HG03135 (cell line): Measurements from ENCODE around the gene GIPC1.
"Not testable (repeated sequence)": the region's sequence is repeated elsewhere in the genome, so short reads cannot be mapped to it uniquely, and the experiment has no call there.

Source experiments
- ATAC-seq: cut with Tn5 transposase; IDR thresholded peaks from one replicate; pipeline ENCODE4 v1.9.1; 2021; ENCODE audit warnings: mild to moderate bottlenecking, moderate library complexity; ENCODE audit not compliant: unreplicated experiment

GIPC1 gene, protein sequence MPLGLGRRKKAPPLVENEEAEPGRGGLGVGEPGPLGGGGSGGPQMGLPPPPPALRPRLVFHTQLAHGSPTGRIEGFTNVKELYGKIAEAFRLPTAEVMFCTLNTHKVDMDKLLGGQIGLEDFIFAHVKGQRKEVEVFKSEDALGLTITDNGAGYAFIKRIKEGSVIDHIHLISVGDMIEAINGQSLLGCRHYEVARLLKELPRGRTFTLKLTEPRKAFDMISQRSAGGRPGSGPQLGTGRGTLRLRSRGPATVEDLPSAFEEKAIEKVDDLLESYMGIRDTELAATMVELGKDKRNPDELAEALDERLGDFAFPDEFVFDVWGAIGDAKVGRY

DNA sequence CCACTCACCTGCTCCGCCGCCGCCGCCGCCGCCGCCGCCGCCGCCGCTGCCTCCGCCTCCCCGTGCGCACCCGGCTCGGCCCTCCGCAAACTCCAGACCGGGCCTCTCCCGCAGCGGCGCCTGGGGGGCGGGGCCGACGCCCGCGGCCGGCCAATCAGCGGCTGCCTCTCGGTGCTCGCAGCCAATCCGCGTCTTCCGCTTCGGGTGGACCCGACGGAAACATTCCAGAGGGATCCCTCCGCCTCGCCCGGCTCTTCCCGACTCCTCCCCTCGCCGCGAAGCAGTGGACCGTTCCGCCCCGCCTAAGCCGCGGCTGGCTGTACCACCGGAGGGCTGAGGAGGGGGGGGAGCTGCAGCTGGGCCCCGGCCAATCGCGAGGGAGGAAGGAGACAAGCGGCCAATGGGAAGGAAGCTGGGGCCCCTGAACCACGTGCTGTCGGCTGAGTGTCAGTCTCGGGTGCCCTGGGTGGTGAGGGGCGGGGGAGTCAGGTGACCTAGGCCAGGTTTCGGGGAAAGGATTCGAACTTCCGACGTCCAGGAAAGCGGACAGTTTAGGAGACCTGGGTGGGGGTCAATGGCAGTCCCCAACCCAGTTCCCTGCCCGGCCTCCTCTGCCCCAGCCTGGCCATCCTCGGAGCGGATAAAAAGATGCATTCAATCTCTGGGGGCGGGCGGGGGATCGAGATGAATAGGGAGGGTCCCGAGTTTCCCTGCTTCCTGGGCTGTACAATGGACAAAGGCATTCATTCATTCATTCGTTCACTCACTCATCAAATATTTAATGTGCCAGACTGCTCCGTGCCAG lies at the start of gene GIPC1:
Gene GIPC1 (minus strand): TSS at position 99 of the 805 bp plus-strand sequence. CDS start 13,151 bp downstream, outside the sequence.
- peak; percentile 84 for ATAC-seq

DNA sequence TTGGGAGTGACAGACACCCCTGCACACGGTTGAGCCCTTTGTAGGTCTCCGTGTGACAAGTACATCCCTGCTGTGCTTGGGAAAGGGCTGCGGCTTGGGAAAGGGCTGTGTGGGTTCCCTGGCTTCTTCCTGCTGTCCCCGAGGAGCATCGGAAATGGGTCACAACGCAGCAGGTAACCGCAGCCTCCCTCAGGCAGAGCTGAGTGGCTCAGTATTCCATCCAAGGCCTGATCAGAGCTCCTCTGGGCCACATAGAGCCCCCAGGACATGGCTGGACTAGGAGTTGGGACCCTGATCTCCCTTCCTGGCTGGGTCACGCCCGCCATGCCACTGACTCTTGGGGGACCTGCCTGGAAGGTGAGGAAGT lies 49.8 kb upstream of the GIPC1 start:
- ATAC-seq: no peak

DNA sequence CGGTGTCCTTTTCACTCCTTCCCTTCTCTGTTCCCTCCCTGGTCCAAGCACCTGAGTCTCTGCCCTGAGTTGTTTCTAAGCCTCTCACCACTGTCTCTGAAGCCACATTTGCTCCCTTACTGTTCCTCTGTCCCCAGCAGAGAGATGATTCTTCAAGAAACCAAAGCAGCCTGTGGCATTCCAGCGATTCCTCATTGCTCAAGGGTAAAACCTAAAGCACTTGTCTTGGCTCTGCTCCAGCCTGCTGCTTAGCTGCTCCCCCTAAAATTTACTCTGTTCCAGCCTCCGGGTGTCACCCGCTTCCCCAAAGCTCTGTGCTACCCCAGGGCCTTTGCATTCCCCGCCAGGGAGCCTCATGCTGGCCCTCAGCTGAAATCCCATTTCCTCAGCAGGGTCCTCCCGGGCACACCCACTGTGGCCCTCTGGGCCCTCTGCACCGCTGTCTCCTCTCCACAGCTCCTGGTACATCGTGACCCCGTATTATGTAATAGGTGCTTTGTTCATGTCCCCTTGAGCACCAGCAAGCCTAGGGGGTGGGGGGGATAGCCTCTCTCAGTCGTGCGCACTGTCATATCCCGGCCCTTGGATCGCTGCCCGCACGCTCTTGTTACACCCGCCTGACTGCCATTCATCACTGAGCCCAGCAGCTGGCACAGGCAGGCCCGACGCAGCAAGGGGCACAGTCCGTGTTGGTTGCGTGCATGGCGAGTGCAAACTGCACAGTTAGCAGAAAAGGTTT lies 49.2 kb upstream of the GIPC1 start:
- ATAC-seq: no peak

DNA sequence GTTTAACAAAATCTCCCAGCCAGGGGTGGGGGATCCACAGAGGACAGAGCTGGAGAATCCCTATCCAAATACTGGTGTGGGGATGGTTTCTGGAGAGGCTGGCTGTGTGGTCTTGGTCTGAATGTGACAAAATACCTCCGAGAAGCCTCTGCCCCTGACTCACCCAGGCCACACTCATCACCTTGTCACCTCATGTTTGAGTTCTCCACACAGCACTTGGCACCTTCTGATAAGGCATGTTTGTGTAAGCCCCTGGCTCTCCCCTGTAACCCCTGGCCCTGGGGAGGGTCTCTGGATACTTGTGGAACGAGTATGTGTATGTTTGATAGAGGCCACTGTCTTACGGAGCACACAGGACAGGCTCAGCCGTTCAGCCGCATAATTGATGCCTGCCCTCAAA lies 48.1 kb upstream of the GIPC1 start:
- ATAC-seq: no peak

DNA sequence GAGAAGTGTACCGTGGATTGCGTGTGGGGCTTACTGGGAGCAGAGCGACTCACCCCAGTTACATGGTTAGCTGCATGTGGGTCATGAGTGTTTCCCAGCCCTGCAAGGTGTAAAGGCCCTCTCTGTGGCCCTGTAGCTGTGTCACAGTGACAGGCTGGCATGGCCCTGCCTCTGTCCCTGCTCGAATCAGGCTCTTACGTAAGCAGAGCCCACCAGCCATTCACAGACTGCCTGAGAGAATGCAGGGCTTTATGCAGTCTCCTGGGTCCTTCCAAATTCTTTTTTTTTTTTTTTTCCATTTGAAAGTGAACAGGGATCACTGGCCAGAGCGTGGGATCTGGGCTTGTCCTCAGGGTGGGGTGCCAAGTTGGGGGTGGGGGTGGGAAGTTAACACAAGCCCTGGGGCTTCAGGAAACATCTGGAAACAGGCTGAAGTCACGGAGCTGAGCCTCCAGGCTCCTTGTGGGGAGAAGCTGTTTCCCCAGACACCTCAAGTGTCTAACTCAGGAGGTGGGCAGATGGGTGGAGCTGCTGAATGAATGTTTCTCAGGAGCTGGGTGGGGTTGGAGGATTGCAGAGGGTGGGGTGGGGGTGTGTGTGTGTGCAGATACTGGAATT lies 46.9 kb upstream of the GIPC1 start:
- ATAC-seq: no peak

DNA sequence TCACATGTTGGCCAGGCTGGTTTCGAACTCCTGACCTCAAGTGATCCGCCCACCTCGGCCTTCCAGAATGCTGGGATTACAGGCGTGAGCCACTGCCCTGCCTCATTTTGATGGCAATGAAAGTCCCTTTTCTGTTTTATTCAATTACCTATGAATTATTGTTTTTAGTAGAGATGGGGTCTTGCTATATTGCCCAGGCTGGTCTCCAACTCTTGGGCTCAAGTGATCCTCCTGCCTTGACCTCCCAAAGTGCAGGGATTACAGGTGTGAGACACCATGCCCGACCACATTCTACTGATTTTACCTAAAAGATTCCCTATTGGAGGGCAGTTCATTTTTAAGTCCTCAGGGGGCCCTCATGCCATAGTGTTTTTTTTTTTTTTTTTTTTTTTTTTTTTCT lies 46.1 kb upstream of the GIPC1 start:
- ATAC-seq: not testable (repeated sequence)

DNA sequence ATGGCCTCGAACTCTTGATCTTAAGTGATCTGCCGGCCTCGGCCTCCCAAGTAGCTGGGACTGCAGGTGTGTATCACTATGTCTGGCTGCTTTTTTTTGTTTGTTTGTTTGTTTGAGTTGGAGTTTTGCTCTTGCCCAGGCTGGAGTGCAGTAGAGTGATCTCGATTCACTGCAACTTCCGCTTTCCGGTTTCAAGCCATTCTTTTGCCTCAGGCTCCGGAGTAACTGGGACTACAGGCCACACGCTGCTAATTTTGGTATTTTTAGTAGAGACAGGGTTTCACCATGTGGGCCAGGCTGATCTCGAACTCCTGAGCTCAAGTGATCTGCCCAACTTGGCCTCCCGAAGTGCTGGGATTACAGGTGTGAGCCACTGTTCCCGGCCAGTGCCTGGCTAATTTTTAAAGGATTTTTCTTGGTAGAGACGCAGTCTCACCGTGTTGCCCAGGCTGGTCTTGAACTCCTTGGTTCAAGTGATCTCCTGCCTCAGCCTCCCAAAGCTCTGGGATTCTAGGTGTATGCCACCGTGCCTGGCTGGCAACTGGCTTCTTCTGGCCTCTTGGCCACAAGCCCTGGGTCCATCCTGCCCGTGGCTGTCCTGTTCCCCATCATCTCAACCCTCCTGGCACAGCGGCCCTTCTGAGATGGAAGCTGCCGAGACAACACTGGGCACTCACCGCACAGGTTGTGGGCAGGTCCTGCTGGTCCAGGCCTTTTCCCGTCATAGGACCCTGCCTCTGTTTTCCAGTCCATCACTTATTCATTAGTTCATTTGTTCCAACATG lies 45.0 kb upstream of the GIPC1 start:
- no peak for ATAC-seq

DNA sequence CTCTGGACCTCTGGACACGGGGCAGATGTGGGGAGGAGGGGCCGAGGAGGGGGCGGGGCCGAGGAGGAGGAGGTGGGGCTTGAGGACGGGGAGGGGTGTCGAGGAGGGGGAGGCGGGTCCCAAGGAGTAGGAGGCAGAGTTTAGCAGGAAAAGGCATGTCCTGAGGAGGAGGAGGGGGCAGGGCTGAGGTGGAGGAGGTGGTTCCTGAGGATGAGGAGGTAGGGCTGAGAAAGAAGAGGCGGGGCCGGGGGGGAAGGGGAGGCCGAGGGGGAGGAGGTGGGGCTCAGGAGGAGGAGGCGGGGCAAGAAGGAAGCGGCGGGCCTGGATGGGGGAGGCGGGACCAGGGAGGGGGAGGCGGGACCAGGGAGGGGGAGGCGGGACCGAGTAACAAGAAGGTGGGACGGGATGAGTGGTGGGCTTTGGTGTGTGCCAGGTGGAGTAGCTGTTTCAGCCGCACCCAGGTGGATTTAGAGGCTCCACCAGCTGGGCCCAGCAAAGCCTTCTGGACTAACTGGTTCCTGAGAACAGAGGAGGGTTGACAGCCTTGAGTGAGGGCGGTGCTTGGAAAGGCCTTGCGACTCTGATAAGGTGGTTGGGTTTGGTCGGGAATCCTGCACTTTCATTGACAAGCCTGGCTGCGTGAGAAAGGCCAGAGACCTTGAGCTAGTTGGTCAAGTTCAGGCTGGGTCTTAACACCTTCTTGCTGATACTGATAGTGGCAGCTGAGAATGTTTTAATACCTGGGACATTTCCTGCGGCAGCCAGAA lies 41.2 kb upstream of the GIPC1 start:
- ATAC-seq: no peak

DNA sequence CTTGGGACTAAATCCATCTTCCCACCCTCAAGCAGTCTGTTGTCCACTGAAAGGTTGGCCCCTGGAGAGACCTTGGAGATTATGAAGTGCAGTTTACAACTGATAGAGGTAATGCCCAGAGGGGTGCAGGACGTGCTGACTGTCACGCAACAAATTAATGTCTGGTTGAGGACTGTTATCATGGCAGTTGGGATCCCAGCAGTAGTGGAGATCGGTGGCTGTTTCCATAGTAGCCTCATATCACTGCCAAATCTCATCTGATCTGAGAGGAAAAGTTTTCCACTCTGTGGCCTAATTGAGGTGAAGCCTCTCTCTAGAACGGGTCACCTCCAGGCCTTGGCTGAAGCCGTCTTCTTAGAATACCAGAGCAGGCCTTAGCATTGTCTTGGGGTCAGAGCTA lies 37.5 kb upstream of the GIPC1 start:
- ATAC-seq: no peak

DNA sequence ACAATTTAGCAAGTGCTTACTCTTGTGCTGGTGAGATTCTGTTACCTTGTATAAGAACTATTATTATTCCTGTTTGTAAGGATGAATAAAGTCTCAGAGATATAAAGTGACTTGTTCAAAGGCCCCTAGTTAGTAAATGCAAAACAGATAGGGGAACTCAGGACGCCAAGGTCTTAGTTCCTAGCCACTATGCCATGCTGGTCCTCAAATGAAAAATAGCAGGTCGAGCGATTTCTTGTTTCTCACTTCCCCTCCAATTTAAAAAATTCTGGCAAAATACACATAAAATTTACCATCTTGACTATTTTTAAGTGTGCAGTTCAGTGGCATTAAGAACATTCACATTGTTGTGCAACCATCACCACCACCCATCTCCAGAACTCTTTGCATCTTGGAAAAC lies 34.6 kb upstream of the GIPC1 start:
- no peak for ATAC-seq

DNA sequence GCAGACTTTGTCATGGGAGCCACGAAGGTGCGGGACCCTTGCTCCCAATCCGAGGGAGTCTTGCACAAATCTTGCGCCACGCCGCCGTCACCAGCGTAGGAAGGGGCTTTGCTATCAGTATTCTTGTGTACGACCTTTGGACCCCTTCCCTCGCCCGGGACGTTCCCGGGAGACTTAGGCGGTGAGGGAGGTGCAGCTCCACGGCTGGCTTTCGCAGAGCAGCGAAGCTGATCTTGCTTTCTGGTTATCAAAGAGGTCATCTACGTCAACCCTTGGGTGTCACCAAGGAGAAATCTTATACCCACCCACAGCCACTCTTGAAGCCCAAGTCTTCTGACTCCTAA lies 34.0 kb upstream of the GIPC1 start:
- ATAC-seq: no peak

DNA sequence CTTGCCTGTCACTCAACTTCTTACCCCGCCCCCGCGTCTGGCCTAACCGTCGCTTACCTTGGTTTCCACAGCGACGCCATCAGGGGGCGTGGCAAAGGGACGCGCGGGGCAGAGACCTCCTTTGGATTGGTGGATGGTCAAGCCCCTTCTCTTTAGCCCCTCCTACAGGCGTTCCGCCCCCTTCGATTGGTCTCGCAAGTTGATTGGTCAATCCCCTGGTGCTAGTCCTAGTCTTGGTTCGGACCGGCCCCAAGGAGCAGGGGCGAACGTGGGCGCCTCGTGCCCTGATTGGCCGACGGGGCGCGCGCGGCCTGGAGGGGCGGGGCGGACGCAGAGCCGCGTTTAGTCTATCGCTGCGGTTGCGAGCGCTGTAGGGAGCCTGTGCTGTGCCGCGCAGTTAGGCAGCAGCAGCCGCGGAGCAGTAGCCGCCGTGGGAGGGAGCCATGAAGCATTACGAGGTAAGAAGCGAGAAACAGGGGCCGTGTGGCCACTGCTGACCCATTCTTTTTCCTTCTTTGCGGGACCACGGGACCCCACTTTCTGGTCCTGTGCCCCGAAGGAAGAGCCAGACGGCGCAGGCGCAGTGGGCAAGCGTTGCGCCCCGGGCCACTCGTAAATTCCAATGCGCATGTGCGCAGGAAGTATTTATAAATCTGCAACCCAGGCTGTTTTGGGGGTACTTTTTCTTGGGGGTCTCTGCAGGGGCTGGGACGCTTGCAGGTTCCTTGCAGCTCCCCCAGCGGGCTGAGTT lies 33.5 kb upstream of the GIPC1 start, which contains the start of gene TECR:
Gene TECR (plus strand): TSS at position 341 of the 751 bp plus-strand sequence. CDS start 103 bp downstream, at position 444.
- ATAC-seq: peak; percentile 94

DNA sequence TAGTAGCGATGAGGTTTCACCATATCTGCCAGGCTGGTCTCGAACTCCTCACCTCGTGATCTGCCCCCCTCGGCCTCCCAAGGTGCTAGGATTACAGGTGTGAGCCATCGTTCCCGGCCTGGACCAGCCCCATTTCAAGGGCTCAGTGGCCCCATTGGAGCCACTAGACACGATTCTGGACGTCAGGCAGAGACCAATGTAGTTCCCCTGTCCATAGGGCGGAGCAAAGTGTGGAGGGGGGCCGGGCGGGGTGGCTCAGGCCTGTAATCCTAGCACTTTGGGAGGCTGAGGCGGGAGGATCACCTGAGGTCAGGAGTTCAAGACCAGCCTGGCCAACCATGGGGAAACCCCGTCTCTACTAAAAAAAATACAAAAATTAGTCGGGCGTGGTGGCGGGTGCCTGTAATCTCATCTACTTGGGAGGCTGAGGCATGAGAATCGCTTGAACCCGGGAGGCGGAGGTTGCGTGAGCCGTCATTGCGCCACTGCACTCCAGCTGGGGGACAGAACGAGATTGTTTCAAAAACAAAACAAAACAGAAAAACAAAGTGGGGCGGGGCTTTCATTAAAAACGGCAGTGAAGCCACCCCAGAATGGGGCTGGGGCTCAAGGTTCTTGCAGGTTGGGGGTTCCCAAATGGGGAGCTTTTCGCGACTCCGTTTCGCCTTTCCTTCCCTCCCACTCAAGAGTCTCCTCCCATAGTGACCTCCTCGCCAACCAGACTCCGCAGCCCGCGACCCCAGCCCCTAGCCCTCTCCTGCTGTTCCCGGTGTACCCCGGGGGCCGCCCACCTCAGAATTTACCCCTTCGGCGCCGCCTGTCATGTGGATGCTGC lies 32.7 kb upstream of the GIPC1 start:
- no peak for ATAC-seq

DNA sequence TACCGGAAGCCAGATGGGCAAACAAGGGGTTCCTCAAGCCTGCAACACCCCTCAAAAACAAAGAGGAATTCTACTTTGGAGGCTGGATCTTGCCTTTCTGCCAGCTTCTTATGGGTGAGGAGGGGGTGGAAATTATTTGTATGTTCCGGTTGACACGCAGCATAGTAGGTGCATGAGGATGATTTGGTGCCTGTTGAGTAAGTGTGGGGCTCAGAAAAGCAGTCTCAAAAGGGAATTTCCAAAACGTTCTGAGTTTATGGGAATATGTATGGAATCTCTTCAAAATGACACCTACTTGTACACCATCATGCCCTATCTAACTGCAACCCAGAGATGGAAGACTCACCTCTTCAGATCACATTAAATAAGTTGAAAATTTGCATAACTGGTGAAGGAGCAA lies 30.5 kb upstream of the GIPC1 start:
- no peak for ATAC-seq

DNA sequence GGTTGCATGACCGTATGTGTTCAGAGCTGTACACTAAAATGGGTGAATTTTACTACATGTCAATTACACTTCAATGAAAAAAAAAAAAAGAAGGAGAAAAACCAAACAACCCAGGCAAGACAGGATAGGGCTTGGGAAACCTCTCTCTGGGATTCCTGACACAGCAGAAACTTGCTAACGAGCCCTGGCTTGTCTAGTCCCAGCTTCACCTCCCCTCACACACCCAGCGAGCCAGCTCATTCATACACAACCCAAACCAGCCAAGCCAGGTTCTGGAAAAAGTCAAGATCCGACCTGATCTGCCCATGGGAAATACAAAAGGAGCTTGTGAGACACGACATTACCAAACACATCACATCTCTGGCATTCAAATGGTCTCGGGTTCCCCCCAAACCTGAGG lies 29.8 kb upstream of the GIPC1 start:
- no peak for ATAC-seq

DNA sequence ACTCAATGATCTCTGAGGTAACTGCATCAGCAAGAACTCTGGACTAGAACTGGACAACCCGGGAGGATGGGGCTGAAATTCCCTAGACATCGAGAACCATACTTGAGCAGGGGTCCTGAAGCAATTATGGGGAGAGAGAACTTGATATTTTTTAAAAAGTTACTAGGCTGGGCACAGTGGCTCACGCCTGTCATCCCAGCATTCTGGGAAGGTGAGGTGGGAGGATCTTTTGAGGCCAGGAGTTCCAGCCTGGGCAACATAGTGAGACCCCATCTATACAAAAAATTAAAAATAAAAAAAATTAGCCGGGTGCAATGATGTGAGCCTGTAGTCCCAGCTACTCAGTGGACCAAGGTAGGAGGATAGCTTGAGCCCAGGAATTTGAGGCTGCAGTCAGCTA lies 24.6 kb upstream of the GIPC1 start:
- no peak for ATAC-seq

DNA sequence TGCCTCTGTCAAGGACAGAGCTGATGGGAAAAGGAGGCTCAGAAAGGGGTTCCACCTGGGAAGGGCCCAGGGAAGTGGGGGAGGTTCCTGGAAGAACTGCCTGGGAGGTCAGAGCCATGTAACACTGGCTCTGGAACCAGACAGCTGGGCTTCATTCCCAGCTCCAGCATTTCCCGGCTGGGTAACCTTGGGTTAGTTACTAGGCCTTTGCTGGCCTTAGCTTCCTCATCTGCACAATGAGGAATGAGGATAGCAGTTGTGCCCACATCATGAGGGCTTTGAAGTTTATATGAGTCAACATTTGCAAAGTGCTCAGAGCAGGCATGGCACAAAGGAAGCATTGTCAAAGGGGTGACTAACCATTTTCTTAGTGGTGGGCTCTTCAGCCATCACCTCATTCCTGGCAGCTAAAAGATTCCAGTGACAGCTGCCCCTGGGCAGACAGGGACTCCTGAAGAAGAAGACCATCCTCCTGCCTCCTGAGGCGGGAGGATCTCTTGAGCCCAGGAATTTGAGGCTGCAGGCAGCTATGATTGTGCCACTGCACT lies 24.0 kb upstream of the GIPC1 start:
- ATAC-seq: no peak
